Measurements from ENCODE around the gene GRIA4.

DNA sequence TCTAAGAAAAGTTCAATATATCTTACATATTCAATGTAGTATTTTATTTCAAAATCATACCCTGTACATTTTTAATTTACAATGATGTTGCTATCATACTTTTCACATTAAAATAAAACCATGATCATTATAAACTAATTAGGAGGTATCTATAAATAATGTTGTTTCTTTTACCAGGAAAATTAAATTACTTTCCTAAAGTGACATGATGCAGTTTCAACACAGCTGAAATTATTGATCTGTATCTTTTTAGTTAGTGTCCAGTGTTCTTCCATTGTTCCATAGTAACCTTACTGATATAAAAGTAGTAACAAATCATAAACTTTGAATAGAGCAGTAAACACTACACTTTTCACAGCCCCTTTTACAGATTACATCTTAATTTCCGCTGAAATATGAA, 29.7 kb downstream of the GRIA4 start:
- TF ChIP-seq, protein P1, sequence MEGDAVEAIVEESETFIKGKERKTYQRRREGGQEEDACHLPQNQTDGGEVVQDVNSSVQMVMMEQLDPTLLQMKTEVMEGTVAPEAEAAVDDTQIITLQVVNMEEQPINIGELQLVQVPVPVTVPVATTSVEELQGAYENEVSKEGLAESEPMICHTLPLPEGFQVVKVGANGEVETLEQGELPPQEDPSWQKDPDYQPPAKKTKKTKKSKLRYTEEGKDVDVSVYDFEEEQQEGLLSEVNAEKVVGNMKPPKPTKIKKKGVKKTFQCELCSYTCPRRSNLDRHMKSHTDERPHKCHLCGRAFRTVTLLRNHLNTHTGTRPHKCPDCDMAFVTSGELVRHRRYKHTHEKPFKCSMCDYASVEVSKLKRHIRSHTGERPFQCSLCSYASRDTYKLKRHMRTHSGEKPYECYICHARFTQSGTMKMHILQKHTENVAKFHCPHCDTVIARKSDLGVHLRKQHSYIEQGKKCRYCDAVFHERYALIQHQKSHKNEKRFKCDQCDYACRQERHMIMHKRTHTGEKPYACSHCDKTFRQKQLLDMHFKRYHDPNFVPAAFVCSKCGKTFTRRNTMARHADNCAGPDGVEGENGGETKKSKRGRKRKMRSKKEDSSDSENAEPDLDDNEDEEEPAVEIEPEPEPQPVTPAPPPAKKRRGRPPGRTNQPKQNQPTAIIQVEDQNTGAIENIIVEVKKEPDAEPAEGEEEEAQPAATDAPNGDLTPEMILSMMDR (IDR thresholded peaks at IDR 0.05): no peak
- no peak for TF ChIP-seq POLR2A (IDR thresholded peaks at IDR 0.05)
